ENCODE measurements around the gene TFF1. TPM values are rescaled to one million over a fixed set of nuclear protein-coding genes. Genes with fewer than 3 reads are reported as not detected.

TFF1 gene
- total and polyA plus RNA-seq, 2 donors = 2.4 TPM; not detected in 1

DNA sequence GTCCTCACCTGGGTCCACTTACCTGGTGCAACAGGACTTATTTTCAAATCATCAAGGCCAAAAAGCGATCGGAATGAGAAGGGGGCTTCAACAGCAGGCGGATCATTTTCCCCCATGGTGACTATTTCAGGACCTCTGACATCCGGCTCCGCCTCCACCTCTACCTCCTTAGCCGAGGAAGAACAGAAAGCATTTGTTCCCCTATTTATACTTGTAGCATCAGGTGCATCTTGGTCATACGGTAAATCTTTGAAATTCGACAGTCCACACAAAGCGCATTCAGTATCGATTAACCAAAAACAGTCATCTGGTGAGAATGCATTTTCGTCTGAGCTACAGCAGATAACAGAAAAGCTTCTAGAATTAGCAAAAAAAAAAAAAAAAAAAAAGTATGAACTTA, 29.0 kb upstream of the TFF1 start:
- DNase-seq (ENCODE audit: low read depth in 6 of 9, low spot score in 9 of 9) = no peak
- WGBS = 97% methylated on average over 11 of the region's 11 CpGs
- H3K4me3 ChIP-seq (ENCODE audit: low read length in 2 of 2) = no peak overlapping the region

GRCh38 chr21:42393443-42393950, 27.2 kb upstream of the TFF1 start:
- Histone ChIP-seq H3K27ac (ENCODE audit: low read depth in 1 of 2, low read length in 1 of 2) (peak overlapping the region; percentile 59 to 62), H3K4me1 (ENCODE audit: control insufficient read depth in 2 of 2, insufficient read depth in 2 of 2, low read length in 2 of 2) (peaks cover 32 to 66% of the 10 kb centered on the region in 2 donors), H3K9me3 (ENCODE audit: control insufficient read depth in 2 of 2, insufficient read depth in 1 of 2, low read length in 1 of 2) (no peaks in the 10 kb centered on the region), H3K4me3 (ENCODE audit: low read length in 2 of 2) (no peak overlapping the region), H3K27me3 (ENCODE audit: control insufficient read depth in 2 of 2, insufficient read depth in 1 of 2, low read length in 1 of 2) (no peaks in the 10 kb centered on the region), H3K36me3 (ENCODE audit: control insufficient read depth in 2 of 2, insufficient read depth in 2 of 2, low read length in 1 of 2) (no peaks in the 10 kb centered on the region)
- 60% methylated on average over 8 of the region's 8 CpGs for WGBS
- DNase-seq (ENCODE audit: low read depth in 6 of 9, low spot score in 9 of 9) = no peak

More for the DNA sequence above, 29.0 kb upstream of the TFF1 start:
- H3K27ac ChIP-seq (ENCODE audit: low read depth in 1 of 2, low read length in 1 of 2) = no peak overlapping the region
- no peaks in the 10 kb centered on the region for H3K9me3 ChIP-seq (ENCODE audit: control insufficient read depth in 2 of 2, insufficient read depth in 1 of 2, low read length in 1 of 2)
- no peaks in the 10 kb centered on the region for H3K27me3 ChIP-seq (ENCODE audit: control insufficient read depth in 2 of 2, insufficient read depth in 1 of 2, low read length in 1 of 2)
- no peaks in the 10 kb centered on the region for H3K36me3 ChIP-seq (ENCODE audit: control insufficient read depth in 2 of 2, insufficient read depth in 2 of 2, low read length in 1 of 2)
- peaks cover 25 to 55% of the 10 kb centered on the region in 2 donors for H3K4me1 ChIP-seq (ENCODE audit: control insufficient read depth in 2 of 2, insufficient read depth in 2 of 2, low read length in 2 of 2)

DNA sequence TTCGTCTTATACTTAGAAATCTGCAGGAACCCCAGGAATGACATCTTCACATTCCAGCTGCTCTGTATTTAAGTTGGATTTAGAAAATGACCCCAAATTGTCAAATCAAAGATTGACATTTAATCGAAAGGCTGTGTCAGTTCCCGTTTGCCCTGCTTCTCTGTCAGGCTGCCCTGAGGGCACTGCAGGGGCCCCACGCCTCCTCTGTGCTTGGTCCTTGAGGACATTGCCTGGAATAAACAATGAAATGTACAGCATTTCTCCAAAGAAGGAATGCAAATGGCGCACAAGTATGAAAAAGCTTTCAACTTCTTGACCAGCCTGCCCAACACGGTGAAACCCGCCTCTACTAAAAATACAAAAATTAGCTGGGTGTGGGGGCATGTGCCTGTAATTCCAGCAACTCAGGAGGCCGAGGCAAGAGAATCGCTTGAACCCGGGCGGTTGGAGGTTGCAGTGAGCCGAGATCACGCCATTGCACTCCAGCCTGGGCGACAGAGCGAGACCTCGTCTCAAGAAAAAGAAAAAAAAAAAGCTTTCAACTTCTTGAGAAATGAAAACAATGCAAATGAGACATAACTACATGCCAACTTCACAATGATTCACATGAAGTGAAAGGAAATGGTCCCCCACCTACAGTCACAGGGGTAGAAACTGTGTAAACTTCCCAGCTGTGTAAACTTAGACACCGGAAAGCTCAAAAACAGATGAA, 26.6 kb upstream of the TFF1 start:
- peak in 3 of 9 donors; percentile 48 to 75 (median 60) for DNase-seq (ENCODE audit: low read depth in 6 of 9, low spot score in 9 of 9)
- Histone ChIP-seq H3K9me3 (ENCODE audit: control insufficient read depth in 2 of 2, insufficient read depth in 1 of 2, low read length in 1 of 2) (no peaks in the 10 kb centered on the region), H3K27ac (ENCODE audit: low read depth in 1 of 2, low read length in 1 of 2) (peak overlapping the region; percentile 62 to 75), H3K4me3 (ENCODE audit: low read length in 2 of 2) (no peak overlapping the region), H3K4me1 (ENCODE audit: control insufficient read depth in 2 of 2, insufficient read depth in 2 of 2, low read length in 2 of 2) (peaks cover 26 to 66% of the 10 kb centered on the region in 2 donors), H3K36me3 (ENCODE audit: control insufficient read depth in 2 of 2, insufficient read depth in 2 of 2, low read length in 1 of 2) (no peaks in the 10 kb centered on the region), H3K27me3 (ENCODE audit: control insufficient read depth in 2 of 2, insufficient read depth in 1 of 2, low read length in 1 of 2) (no peaks in the 10 kb centered on the region)
- WGBS = 73% methylated on average over 17 of the region's 17 CpGs

DNA sequence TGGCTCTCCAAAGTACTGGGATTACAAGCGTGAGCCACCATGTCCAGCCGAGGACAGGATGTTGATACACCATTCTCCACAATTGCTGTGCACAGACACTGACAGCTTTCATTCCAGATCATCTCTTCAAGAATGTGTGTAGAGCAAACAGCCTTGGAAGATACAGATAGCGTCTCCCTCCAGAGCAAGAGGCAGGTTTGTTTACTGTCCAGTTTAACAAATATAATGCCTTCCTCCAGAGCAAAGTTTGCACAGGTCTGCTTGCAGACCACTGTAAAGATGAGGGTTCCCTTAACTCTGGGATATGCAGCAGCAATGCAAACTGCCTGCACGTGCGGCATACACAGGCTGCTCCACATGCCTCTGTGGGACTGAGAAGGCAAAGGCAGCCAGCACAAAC, 25.0 kb upstream of the TFF1 start:
- no peak for DNase-seq (ENCODE audit: low read depth in 6 of 9, low spot score in 9 of 9)
- Histone ChIP-seq H3K9me3 (ENCODE audit: control insufficient read depth in 2 of 2, insufficient read depth in 1 of 2, low read length in 1 of 2) (no peaks in the 10 kb centered on the region), H3K27ac (ENCODE audit: low read depth in 1 of 2, low read length in 1 of 2) (no peak overlapping the region), H3K4me3 (ENCODE audit: low read length in 2 of 2) (no peak overlapping the region), H3K4me1 (ENCODE audit: control insufficient read depth in 2 of 2, insufficient read depth in 2 of 2, low read length in 2 of 2) (peaks cover 26 to 68% of the 10 kb centered on the region in 2 donors), H3K36me3 (ENCODE audit: control insufficient read depth in 2 of 2, insufficient read depth in 2 of 2, low read length in 1 of 2) (no peaks in the 10 kb centered on the region), H3K27me3 (ENCODE audit: control insufficient read depth in 2 of 2, insufficient read depth in 1 of 2, low read length in 1 of 2) (no peaks in the 10 kb centered on the region)
- 95% methylated on average over 5 of the region's 5 CpGs for WGBS

GRCh38 chr21:42390696-42391095, 24.4 kb upstream of the TFF1 start:
- 94% methylated on average over 2 of the region's 2 CpGs for WGBS
- H3K27me3 ChIP-seq (ENCODE audit: control insufficient read depth in 2 of 2, insufficient read depth in 1 of 2, low read length in 1 of 2) = no peaks in the 10 kb centered on the region

GRCh38 chr21:42390193-42390592, 23.9 kb upstream of the TFF1 start:
- WGBS = 87% methylated on average over 5 of the region's 5 CpGs
- Histone ChIP-seq H3K9me3 (ENCODE audit: control insufficient read depth in 2 of 2, insufficient read depth in 1 of 2, low read length in 1 of 2) (no peaks in the 10 kb centered on the region), H3K4me3 (ENCODE audit: low read length in 2 of 2) (no peak overlapping the region), H3K27me3 (ENCODE audit: control insufficient read depth in 2 of 2, insufficient read depth in 1 of 2, low read length in 1 of 2) (no peaks in the 10 kb centered on the region), H3K4me1 (ENCODE audit: control insufficient read depth in 2 of 2, insufficient read depth in 2 of 2, low read length in 2 of 2) (peaks cover 26 to 69% of the 10 kb centered on the region in 2 donors), H3K27ac (ENCODE audit: low read depth in 1 of 2, low read length in 1 of 2) (no peak overlapping the region), H3K36me3 (ENCODE audit: control insufficient read depth in 2 of 2, insufficient read depth in 2 of 2, low read length in 1 of 2) (no peaks in the 10 kb centered on the region)
- DNase-seq (ENCODE audit: low read depth in 6 of 9, low spot score in 9 of 9) = no peak

More at GRCh38 chr21:42390696-42391095, 24.4 kb upstream of the TFF1 start:
- DNase-seq (ENCODE audit: low read depth in 6 of 9, low spot score in 9 of 9) = no peak
- peaks cover 26 to 68% of the 10 kb centered on the region in 2 donors for H3K4me1 ChIP-seq (ENCODE audit: control insufficient read depth in 2 of 2, insufficient read depth in 2 of 2, low read length in 2 of 2)
- no peak overlapping the region for H3K27ac ChIP-seq (ENCODE audit: low read depth in 1 of 2, low read length in 1 of 2)
- H3K9me3 ChIP-seq (ENCODE audit: control insufficient read depth in 2 of 2, insufficient read depth in 1 of 2, low read length in 1 of 2) = no peaks in the 10 kb centered on the region
- H3K4me3 ChIP-seq (ENCODE audit: low read length in 2 of 2) = no peak overlapping the region
- H3K36me3 ChIP-seq (ENCODE audit: control insufficient read depth in 2 of 2, insufficient read depth in 2 of 2, low read length in 1 of 2) = no peaks in the 10 kb centered on the region

DNA sequence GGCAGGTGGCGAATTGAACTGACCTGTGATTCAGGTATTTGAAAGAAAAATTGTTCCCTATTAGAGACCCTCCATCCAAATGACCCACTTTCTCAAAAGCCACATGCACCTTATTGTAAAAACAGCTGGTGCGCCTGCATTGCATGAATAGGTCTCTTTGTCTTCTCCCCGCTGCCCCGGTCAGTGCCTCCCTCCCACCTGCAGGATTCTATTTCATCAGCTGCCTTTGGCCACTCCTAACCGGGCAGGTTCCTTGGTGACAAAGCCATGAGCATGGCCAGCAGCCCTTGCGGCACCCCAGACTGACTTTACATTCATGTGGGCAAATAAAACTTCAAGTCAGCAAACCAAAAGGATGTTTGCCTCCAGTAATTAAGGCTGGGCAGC, 23.1 kb upstream of the TFF1 start:
- no peak for DNase-seq (ENCODE audit: low read depth in 6 of 9, low spot score in 9 of 9)
- H3K4me3 ChIP-seq (ENCODE audit: low read length in 2 of 2) = no peak overlapping the region
- H3K36me3 ChIP-seq (ENCODE audit: control insufficient read depth in 2 of 2, insufficient read depth in 2 of 2, low read length in 1 of 2) = no peaks in the 10 kb centered on the region
- no peak overlapping the region for H3K27ac ChIP-seq (ENCODE audit: low read depth in 1 of 2, low read length in 1 of 2)
- peaks cover 28 to 75% of the 10 kb centered on the region in 2 donors for H3K4me1 ChIP-seq (ENCODE audit: control insufficient read depth in 2 of 2, insufficient read depth in 2 of 2, low read length in 2 of 2)
- 76% methylated on average over 6 of the region's 6 CpGs for WGBS
- H3K27me3 ChIP-seq (ENCODE audit: control insufficient read depth in 2 of 2, insufficient read depth in 1 of 2, low read length in 1 of 2) = no peaks in the 10 kb centered on the region
- no peaks in the 10 kb centered on the region for H3K9me3 ChIP-seq (ENCODE audit: control insufficient read depth in 2 of 2, insufficient read depth in 1 of 2, low read length in 1 of 2)

- DNase-seq (ENCODE audit: low read depth in 6 of 9, low spot score in 9 of 9) = no peak
- no peaks in the 10 kb centered on the region for H3K27me3 ChIP-seq (ENCODE audit: control insufficient read depth in 2 of 2, insufficient read depth in 1 of 2, low read length in 1 of 2)
- H3K4me1 ChIP-seq (ENCODE audit: control insufficient read depth in 2 of 2, insufficient read depth in 2 of 2, low read length in 2 of 2) = peaks cover 29 to 78% of the 10 kb centered on the region in 2 donors
- no peaks in the 10 kb centered on the region for H3K9me3 ChIP-seq (ENCODE audit: control insufficient read depth in 2 of 2, insufficient read depth in 1 of 2, low read length in 1 of 2)
- H3K4me3 ChIP-seq (ENCODE audit: low read length in 2 of 2) = no peak overlapping the region
- 83% methylated on average over 20 of the region's 20 CpGs for WGBS
- no peaks in the 10 kb centered on the region for H3K36me3 ChIP-seq (ENCODE audit: control insufficient read depth in 2 of 2, insufficient read depth in 2 of 2, low read length in 1 of 2)
- no peak overlapping the region for H3K27ac ChIP-seq (ENCODE audit: low read depth in 1 of 2, low read length in 1 of 2)
Measured at GRCh38 chr21:42388740-42389448, 22.6 kb upstream of the TFF1 start.

GRCh38 chr21:42387843-42388340, 21.6 kb upstream of the TFF1 start:
- WGBS = 96% methylated on average over 6 of the region's 6 CpGs
- DNase-seq (ENCODE audit: low read depth in 6 of 9, low spot score in 9 of 9) = no peak
- H3K4me3 ChIP-seq (ENCODE audit: low read length in 2 of 2) = no peak overlapping the region
- peaks cover 0 to 3% of the 10 kb centered on the region in 2 donors for H3K9me3 ChIP-seq (ENCODE audit: control insufficient read depth in 2 of 2, insufficient read depth in 1 of 2, low read length in 1 of 2)
- no peaks in the 10 kb centered on the region for H3K27me3 ChIP-seq (ENCODE audit: control insufficient read depth in 2 of 2, insufficient read depth in 1 of 2, low read length in 1 of 2)
- peaks cover 22 to 80% of the 10 kb centered on the region in 2 donors for H3K4me1 ChIP-seq (ENCODE audit: control insufficient read depth in 2 of 2, insufficient read depth in 2 of 2, low read length in 2 of 2)
- H3K27ac ChIP-seq (ENCODE audit: low read depth in 1 of 2, low read length in 1 of 2) = no peak overlapping the region
- no peaks in the 10 kb centered on the region for H3K36me3 ChIP-seq (ENCODE audit: control insufficient read depth in 2 of 2, insufficient read depth in 2 of 2, low read length in 1 of 2)
